Adipose tissue (tissue), 3 donors: Measurements from ENCODE around the gene AFP. TPM values are rescaled to one million over a fixed set of nuclear protein-coding genes. Genes with fewer than 3 reads are reported as not detected.

ENCODE experiments used
- H3K27ac ChIP-seq: one replicate; pipeline ENCODE4 v1.5.1; 2013; ENCODE audit warnings: low read depth, low read length
- WGBS, 3 donors: extraction: QIAGEN DNeasy Blood & Tissue Kit; methylation state at CpG; one replicate each; pipeline ENCODE4 v1.1.7; 2013; 5-methylcytosine and 5-hydroxymethylcytosine counted together
- polyA plus RNA-seq, 3 donors: library from polyadenylated mRNA; stranded (reverse); fragments of 200-250 nt; gene quantifications; one replicate each; pipeline ENCODE4 v1.2.3, GENCODE V29; 2013
- donor health status: healthy with polysubstance abuse.
- donor health status: Bipolar disorder and iron deficiency.
- donor health status: healthy.

AFP gene
- polyA plus RNA-seq, 3 donors: not detected

- H3K27ac ChIP-seq: no peak overlapping the region
- 37 to 70% (median 68%) methylated on average over 3 of the region's 3 CpGs for WGBS, 3 donors
Measured at GRCh38 chr4:73451404-73451803, 15.4 kb downstream of the AFP start.

DNA sequence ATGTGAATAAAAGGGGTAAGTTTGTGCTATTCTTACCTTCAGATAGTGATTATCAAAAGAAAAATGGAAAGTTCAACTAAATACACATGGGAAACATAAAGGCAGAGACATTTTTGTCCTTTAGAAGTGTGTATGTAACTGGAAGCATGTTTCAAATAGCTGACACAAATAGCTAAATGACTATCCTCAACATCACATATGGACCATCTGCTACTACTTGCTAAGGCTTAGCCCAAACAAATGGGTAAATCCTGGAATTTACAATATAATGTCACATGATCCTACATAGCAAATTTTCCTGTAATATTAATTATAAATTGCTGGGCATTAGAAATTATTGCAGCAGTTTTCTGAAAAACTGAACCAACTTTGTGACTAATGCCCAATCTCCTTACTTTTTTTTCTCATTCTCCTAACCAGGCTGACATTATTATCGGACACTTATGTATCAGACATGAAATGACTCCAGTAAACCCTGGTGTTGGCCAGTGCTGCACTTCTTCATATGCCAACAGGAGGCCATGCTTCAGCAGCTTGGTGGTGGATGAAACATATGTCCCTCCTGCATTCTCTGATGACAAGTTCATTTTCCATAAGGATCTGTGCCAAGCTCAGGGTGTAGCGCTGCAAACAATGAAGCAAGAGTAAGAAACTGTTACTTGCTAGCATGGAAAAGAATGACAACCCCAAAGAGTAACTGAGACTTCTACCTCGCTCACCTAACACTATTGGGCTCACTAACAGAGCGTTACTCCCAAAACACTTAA is 16.1 kb downstream of the AFP start:
- 92 to 98% (median 94%) methylated on average over 4 of the region's 4 CpGs for WGBS, 3 donors
- no peak overlapping the region for H3K27ac ChIP-seq

GRCh38 chr4:73452953-73453700 is 17.1 kb downstream of the AFP start:
- WGBS, 3 donors: 40 to 83% (median 69%) methylated on average over 2 of the region's 2 CpGs
- no peak overlapping the region for H3K27ac ChIP-seq

GRCh38 chr4:73453701-73454005 is 17.6 kb downstream of the AFP start:
- H3K27ac ChIP-seq: no peak overlapping the region

DNA sequence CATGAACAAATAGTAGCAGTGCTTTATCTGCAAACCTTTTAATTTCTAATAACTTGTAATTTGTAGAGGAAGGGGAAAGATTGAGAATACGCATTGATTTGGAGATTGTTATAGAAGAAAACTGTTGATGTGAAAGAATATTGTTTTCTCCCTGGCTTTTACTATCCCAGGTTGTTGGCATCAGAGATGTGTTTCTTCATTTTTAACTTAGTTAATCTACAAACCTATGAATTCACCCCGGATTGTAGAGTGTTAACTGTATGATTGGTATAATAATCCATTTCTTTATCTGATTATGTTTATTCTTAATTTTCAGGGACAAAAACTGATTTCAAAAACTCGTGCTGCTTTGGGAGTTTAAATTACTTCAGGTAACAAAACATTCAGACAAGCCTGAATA is 18.9 kb downstream of the AFP start:
- no peak overlapping the region for H3K27ac ChIP-seq
- WGBS, 3 donors: 54 to 90% (median 89%) methylated on average over 3 of the region's 3 CpGs

- WGBS, 3 donors: 71 to 87% (median 87%) methylated on average over 5 of the region's 5 CpGs
- H3K27ac ChIP-seq: no peak overlapping the region
Measured at GRCh38 chr4:73456177-73457022, 20.4 kb downstream of the AFP start.

DNA sequence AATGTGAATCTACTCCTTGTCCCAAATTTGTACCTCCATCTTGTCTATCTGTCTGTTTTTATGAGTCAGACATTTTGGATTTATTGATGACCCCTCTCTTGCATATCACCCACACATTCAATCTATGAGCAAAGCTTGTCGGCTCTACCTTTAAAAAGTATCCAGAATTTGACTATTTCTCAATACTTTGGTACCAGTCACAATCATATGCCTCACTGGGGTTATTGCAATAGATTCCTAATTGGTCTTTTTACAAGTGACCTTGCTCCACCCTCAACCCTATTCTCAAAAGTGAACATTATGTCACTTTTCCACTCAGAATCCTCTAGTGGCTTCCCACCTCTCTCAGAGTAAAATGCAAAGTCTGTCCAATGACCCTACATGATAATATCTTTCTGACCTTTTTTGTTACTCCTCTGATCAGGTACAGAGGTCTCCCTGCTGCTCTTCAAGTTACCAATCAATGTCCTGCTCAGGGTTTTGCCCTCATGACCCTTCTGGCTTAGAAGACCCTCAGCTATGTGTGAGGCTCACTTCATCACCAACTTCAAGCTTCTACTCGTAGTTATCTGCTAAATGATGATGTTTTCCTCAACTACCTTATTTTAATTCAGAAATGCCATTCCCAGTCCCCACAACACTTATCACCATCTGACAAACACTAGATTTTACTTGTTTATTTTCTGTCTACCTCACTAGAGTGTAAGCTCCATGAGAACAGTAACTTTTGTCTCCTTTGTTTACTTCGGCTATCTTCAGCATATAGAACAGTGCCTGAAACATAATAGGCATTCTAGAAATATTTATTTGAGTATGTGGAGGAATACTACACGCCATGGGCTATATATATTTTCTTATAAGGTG is 22.4 kb downstream of the AFP start:
- H3K27ac ChIP-seq: no peak overlapping the region
- 85 to 87% (median 86%) methylated on average over 4 of the region's 4 CpGs for WGBS, 3 donors

DNA sequence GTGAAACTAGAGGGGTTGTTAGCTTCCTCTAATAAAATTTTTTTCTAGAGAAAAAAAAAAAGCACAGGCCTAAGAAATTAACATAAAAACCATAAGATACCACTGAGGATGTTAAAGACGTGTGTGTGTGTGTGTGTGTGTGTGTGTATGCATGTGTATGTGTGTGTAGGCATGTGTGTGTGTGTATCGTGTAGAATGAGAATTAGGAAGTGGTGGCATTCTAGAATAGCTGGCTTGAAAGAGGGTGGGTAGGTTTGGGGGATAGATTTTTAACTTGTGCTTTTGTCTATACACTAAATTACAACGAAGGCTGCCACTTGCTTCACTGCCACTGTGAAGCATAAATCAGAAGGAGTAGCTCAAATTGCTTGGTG is 23.0 kb downstream of the AFP start:
- H3K27ac ChIP-seq: no peak overlapping the region
- WGBS, 3 donors: 69 to 76% (median 71%) methylated on average over 3 of the region's 3 CpGs

DNA sequence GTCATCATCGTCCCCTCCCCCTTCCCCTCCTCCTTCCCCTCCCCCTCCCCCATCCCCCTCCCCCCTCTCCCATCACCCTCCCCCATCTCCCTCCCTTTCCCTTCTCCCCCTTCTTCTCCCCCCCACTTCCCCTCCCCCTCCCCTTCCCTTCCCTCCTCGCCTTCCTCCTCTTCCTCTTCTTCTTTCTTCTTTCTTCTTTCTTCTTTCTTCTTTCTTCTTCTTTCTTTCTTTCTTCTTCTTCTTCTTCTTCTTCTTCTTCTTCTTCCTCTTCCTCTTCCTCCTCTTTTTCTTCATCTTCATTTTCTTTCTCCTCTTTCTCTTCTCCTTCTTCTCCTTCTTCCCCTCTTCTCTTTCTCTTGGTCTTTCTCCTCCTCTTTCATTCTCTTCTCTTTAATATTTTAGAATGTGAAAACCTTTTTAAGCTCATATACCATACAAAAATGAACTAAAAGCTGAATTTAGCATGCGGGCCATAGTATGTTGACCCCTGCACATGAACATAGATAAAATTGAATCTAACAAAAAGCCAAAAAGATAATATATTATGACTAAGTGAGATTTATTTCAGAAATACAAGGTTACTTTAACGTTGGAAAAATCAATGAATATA is 25.0 kb downstream of the AFP start:
- 63 to 79% (median 76%) methylated on average over 3 to 4 of the region's 4 CpGs for WGBS, 3 donors

DNA sequence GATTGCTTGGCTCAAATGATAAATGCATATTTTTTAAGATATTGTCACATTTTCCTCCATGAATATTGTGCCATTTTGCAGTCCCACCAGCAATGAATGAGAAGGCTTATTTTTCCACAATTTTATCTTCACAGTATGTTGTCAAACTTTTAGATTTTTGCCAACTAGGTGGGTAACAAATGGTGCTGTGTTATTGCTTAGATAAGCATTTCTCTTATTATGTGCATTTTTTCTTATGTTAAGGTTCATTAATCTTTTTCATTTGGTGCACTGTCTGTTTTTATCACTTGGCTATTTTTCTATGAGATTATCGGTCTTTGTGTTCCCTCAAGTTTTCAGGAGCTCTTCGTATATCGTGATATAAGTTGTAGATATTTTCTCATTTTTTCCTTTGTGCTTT is 32.1 kb downstream of the AFP start:
- no peak overlapping the region for H3K27ac ChIP-seq
- WGBS, 3 donors: 76 to 97% (median 91%) methylated on average over 3 of the region's 3 CpGs

More for the DNA sequence above, 25.0 kb downstream of the AFP start:
- H3K27ac ChIP-seq: no peak overlapping the region

- WGBS, 3 donors: 80 to 92% (median 91%) methylated on average over 1 of the region's 1 CpG
- H3K27ac ChIP-seq: no peak overlapping the region
Measured at GRCh38 chr4:73470728-73471127, 34.7 kb downstream of the AFP start.

DNA sequence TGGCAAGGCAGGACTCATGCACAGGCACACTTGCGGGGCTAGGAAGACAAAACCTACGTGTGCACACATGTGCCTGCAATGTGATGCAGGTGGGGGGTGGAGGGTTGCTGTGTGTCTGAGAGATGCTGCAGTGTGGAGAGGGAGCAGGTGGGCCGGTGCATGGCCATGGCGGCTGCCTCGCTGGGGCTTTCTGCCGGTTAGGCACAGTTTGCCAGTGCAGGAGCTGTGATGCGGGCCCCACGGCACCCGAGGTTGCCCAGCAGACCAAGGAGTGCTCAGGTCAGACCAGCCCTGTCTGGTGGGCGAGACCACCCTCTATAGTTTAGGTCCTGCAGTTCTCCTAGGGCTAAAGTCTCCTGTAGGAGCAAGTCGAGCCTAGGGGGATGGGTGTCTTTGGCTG is 41.2 kb downstream of the AFP start:
- WGBS, 3 donors: 75 to 84% (median 84%) methylated on average over 6 to 11 of the region's 11 CpGs
- no peak overlapping the region for H3K27ac ChIP-seq

GRCh38 chr4:73479323-73479722 is 43.3 kb downstream of the AFP start:
- no peak overlapping the region for H3K27ac ChIP-seq
- WGBS, 3 donors: 59 to 92% (median 85%) methylated on average over 1 of the region's 1 CpG

DNA sequence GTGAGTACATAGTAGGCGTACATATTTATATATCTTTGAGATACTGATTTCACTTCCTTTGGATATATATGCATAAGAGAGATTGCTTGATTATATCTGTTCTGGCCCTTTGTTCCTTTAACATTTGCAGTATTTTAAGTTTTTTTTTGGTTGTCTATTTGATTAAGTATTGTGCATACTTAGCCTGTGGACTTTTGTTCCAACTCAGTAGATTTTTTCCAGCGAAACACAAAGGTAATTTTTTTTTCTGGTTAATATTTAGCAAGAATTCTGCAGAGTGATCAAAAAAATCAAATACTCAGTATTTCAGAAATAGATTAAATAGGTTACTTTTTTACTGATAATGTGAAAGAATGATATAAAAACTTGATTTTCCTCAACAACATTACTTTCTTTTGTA is 45.3 kb downstream of the AFP start, which contains the start of gene AFM:
TSS of gene AFM (plus strand) at position 388 of the 400 bp plus-strand sequence. CDS start 31 bp downstream, outside the sequence.
- WGBS, 3 donors: 24 to 46% (median 43%) methylated on average over 2 of the region's 2 CpGs
- H3K27ac ChIP-seq: no peak within 1 kb of the TSS

GRCh38 chr4:73485085-73485484 is 49.1 kb downstream of the AFP start:
- H3K27ac ChIP-seq: no peak overlapping the region

DNA sequence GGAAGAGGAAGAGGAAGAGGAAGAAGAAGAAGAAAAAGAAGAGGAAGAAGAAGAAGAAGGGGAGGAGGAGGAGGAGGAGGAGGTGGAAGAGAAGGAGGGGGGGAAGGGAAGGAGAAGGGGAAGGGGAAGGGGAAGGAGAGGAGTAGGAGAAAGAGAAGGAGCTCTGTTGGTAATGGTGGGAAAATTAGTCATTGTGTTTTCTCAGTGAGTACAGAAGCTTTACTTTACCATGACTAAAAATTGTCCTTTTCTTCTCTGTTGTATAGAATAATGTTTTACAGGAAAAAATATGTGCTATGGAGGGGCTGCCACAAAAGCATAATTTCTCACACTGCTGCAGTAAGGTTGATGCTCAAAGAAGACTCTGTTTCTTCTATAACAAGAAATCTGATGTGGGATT is 49.6 kb downstream of the AFP start:
- no peak overlapping the region for H3K27ac ChIP-seq

GRCh38 chr4:73486497-73486896 is 50.5 kb downstream of the AFP start:
- H3K27ac ChIP-seq: no peak overlapping the region
- 22 to 64% (median 62%) methylated on average over 1 of the region's 1 CpG for WGBS, 3 donors

GRCh38 chr4:73487233-73487632 is 51.2 kb downstream of the AFP start:
- 95 to 100% (median 96%) methylated on average over 1 of the region's 1 CpG for WGBS, 3 donors
- no peak overlapping the region for H3K27ac ChIP-seq
